HepG2 (cell line): ENCODE measurements around the gene ATE1. TPM values are rescaled to one million over a fixed set of nuclear protein-coding genes. Genes with fewer than 3 reads are reported as not detected.

Source experiments
- ATAC-seq: fragments of 200-7000 bp; cut with Tn5 transposase; 3 replicates; pipeline ENCODE4 v1.9.1; 2020; ENCODE audit warnings: mild to moderate bottlenecking, moderate library complexity
- BruUV-seq: library from RNA; stranded (reverse); fragments of 400-500 nt; replicated peaks from 2 replicates; lab custom pipeline; 2021; lab: Mats Ljungman, UMichigan
- CTCF ChIA-PET: fragments of 300-600 bp; formaldehyde crosslinking; extraction: SDS; loops from one replicate; lab custom pipeline; 2021; ENCODE audit warnings: low total read pairs, inconsistent platforms, low intra/inter-chr PET ratio; lab: Yijun Ruan, JAX
- POLR2A ChIA-PET: fragments of 350-600 bp; sonication (Branson Sonifier 250); formaldehyde crosslinking; loops from one replicate; lab custom pipeline; 2020; ENCODE audit warnings: antibody characterized with exemption, inconsistent platforms; lab: Yijun Ruan, JAX
- DNase-seq: peaks from one replicate; pipeline ENCODE4 v3.0.0-alpha.2; 2015; ENCODE audit warnings: low spot score
- FAIRE-seq: peaks from 3 replicates; lab custom pipeline; 2011; peaks lifted over from hg19 to GRCh38; lab: Jason Lieb, UNC
- H2AFZ ChIP-seq: one replicate; pipeline ENCODE4 v1.6.1; 2011; ENCODE audit warnings: low read length, inconsistent platforms
- H3K27ac ChIP-seq: fragments of 300-600 bp; 3 replicates; pipeline ENCODE4 v1.8.0; 2011; ENCODE audit warnings: mixed run types, mild to moderate bottlenecking, mixed read lengths, low read length, inconsistent platforms; ENCODE audit not compliant: insufficient read depth; ENCODE audit errors: extremely low read length
- H3K27me3 ChIP-seq, 2 experiments: fragments of 200-600 bp in 1 of 2; 2 replicates in 1 of 2; 3 replicates in 1 of 2; pipeline versions ENCODE4 v1.6.0 to v1.8.0; 2011; ENCODE audit warnings: low read length in 2 of 2, mild to moderate bottlenecking in 2 of 2, moderate library complexity in 2 of 2, inconsistent platforms in 1 of 2; ENCODE audit not compliant: insufficient read depth in 2 of 2, control insufficient read depth in 1 of 2
- H3K36me3 ChIP-seq, 2 experiments: fragments of 200-600 bp in 1 of 2; replicated peaks in 1 of 2; 2 replicates in 1 of 2; 3 replicates in 1 of 2; pipeline versions ENCODE4 v1.5.1 to v1.8.0; 2011; ENCODE audit warnings: low read length in 2 of 2, inconsistent platforms in 1 of 2; ENCODE audit not compliant: insufficient read depth in 2 of 2, control insufficient read depth in 1 of 2
- H3K4me1 ChIP-seq: 2 replicates; pipeline ENCODE4 v1.5.1; 2012; ENCODE audit warnings: low read length, inconsistent platforms; ENCODE audit not compliant: insufficient read depth
- H3K4me2 ChIP-seq: 2 replicates; pipeline ENCODE4 v1.6.0; 2011; ENCODE audit warnings: low read depth, low read length, inconsistent platforms
- H3K4me3 ChIP-seq, 3 experiments: fragments of 200-600 bp in 1 of 3; sonication (generic), shearing (Covaris generic) in 1 of 3; replicated peaks in 1 of 3; 2 replicates each; pipeline ENCODE4 v1.5.1; 2011 to 2016; ENCODE audit warnings: low read length in 3 of 3, inconsistent platforms in 2 of 3, low read depth in 2 of 3, mild to moderate bottlenecking in 2 of 3, control low read depth in 1 of 3, mixed read lengths in 1 of 3; ENCODE audit not compliant: insufficient read depth in 1 of 3
- H3K79me2 ChIP-seq: one replicate; pipeline ENCODE4 v1.6.1; 2011; ENCODE audit warnings: low read length, inconsistent platforms; ENCODE audit not compliant: insufficient read depth
- H3K9ac ChIP-seq: 2 replicates; pipeline ENCODE4 v1.6.0; 2011; ENCODE audit warnings: mild to moderate bottlenecking, low read depth, low read length, inconsistent platforms; ENCODE audit not compliant: insufficient read depth
- H3K9me3 ChIP-seq: 2 replicates; pipeline ENCODE4 v1.5.1; 2012; ENCODE audit warnings: mild to moderate bottlenecking, low read length
- H4K20me1 ChIP-seq: 2 replicates; pipeline ENCODE4 v1.6.0; 2011; ENCODE audit warnings: inconsistent platforms, mild to moderate bottlenecking, low read length, moderate library complexity; ENCODE audit not compliant: insufficient read depth
- CEBPB ChIP-seq: IDR thresholded peaks from 2 replicates; pipeline ENCODE4 v1.6.1; 2011; ENCODE audit warnings: low read depth, low read length, improper control_type of control experiment, borderline replicate concordance
- GABPA ChIP-seq, 2 experiments: IDR thresholded peaks; 2 replicates each; pipeline ENCODE4 v1.6.1; 2011 to 2016; ENCODE audit warnings: low read depth in 2 of 2, low read length in 1 of 2, missing biosample characterization in 1 of 2, missing genetic modification characterization in 1 of 2
- NRL ChIP-seq: sonication (generic); formaldehyde crosslinking; IDR thresholded peaks from 2 replicates; pipeline ENCODE4 v1.5.0; 2020; ENCODE audit warnings: missing genetic modification reagents, mild to moderate bottlenecking, moderate library complexity, borderline replicate concordance
- PCBP2 ChIP-seq: fragments of 200-400 bp; formaldehyde crosslinking; optimal IDR thresholded peaks from 2 replicates; pipeline ENCODE3; 2018; ENCODE audit warnings: low read length, low read depth; ENCODE audit not compliant: poor library complexity, severe bottlenecking
- SRSF1 ChIP-seq: fragments of 200-400 bp; formaldehyde crosslinking; optimal IDR thresholded peaks from 2 replicates; pipeline ENCODE3; 2017; ENCODE audit warnings: mild to moderate bottlenecking, low read depth, low read length, moderate library complexity
- UBTF ChIP-seq: sonication (generic); formaldehyde crosslinking; IDR thresholded peaks from 2 replicates; pipeline ENCODE4 v1.4.0; 2020; ENCODE audit warnings: mild to moderate bottlenecking, missing genetic modification reagents
- ZBTB7B ChIP-seq: sonication (generic); formaldehyde crosslinking; IDR thresholded peaks from 2 replicates; pipeline ENCODE4 v1.4.0; 2020; ENCODE audit warnings: missing genetic modification reagents
- ZNF468 ChIP-seq: sonication (generic); formaldehyde crosslinking; IDR thresholded peaks from 2 replicates; pipeline ENCODE4 v1.8.0; 2022; ENCODE audit warnings: mild to moderate bottlenecking, moderate library complexity, missing genetic modification reagents
- ZNF577 ChIP-seq: sonication (generic); formaldehyde crosslinking; IDR thresholded peaks from 2 replicates; pipeline ENCODE4 v1.4.0; 2020; ENCODE audit warnings: mild to moderate bottlenecking, low read depth, missing genetic modification reagents, borderline replicate concordance
- ZNF776 ChIP-seq: sonication (generic); formaldehyde crosslinking; IDR thresholded peaks from 2 replicates; pipeline ENCODE4 v1.4.0; 2020; ENCODE audit warnings: mild to moderate bottlenecking, missing genetic modification reagents
- ZNF850 ChIP-seq: sonication (generic); formaldehyde crosslinking; conservative IDR thresholded peaks from 2 replicates; pipeline ENCODE4 v1.9.0; 2021; ENCODE audit warnings: mild to moderate bottlenecking, missing genetic modification reagents
- ZNF878 ChIP-seq: sonication (generic); formaldehyde crosslinking; IDR thresholded peaks from 2 replicates; pipeline ENCODE4 v1.8.1; 2023; ENCODE audit warnings: mild to moderate bottlenecking, missing genetic modification reagents, moderate library complexity
- WGBS: methylation state at CpG from one replicate; pipeline ENCODE4 v1.1.6; 2017; ENCODE audit warnings: low lambda C conversion rate; 5-methylcytosine and 5-hydroxymethylcytosine counted together
- in situ Hi-C: cut with HindIII; loops from 2 replicates; pipeline ENCODE4 v1.10.0; 2017; ENCODE audit warnings: low pct_unique_long_range_greater_than_20kb; ENCODE audit not compliant: extremely low pct_ligation_motif_present
- intact Hi-C: fragments of 100-400 bp; cut with micrococcal nuclease; formaldehyde crosslinking; loops from one replicate; pipeline ENCODE4 v1.10.0; 2022; ENCODE audit not compliant: unreplicated experiment
- polyA plus RNA-seq, 8 experiments: library from polyadenylated mRNA; depleted of rRNA in 3 of 8; stranded (reverse) in 7 of 8; unstranded in 1 of 8; fragments of >200 nt; fragmentation: Illumina TruSeq in 4 of 8; extraction: Trizol in 4 of 8; gene quantifications; 2 replicates each; pipeline versions ENCODE4 v1.2.1 to v1.2.3, GENCODE V29; 2011 to 2016; ENCODE audit warnings: low read depth in 4 of 8, missing spikeins in 1 of 8, mixed read lengths in 1 of 8; ENCODE audit not compliant: insufficient read depth in 1 of 8
- total RNA-seq, 5 experiments: library from RNA; depleted of rRNA; stranded (reverse); fragments of >200 nt; fragmentation: Illumina TruSeq; extraction: Trizol; gene quantifications; 2 replicates each; pipeline ENCODE4 v1.2.3, GENCODE V29; 2016; ENCODE audit warnings: low read depth in 1 of 5

Gene ATE1
- total and polyA plus RNA-seq, 2 of the 13 experiments (the other 11 are each of a cell fraction or from before 2014, with no cell fraction given), result 17.5 to 42.2 TPM

- TF ChIP-seq UBTF (CRISPR knock-in tag), result no peak
- TF ChIP-seq ZNF776 (CRISPR knock-in tag), result no peak
- no peak for TF ChIP-seq ZNF878 (CRISPR knock-in tag)
- TF ChIP-seq GABPA (IDR thresholded peaks at IDR 0.05; ENCODE audit: low read depth, low read length), result no peak
- peak; percentile 21; the same call in 1 of the 2 replicates for TF ChIP-seq GABPA (CRISPR knock-in tag; IDR thresholded peaks at IDR 0.05; ENCODE audit: low read depth)
- no peak for TF ChIP-seq SRSF1
- TF ChIP-seq ZNF468 (CRISPR knock-in tag), result no peak
- TF ChIP-seq ZBTB7B, result no peak
- TF ChIP-seq ZNF577 (CRISPR knock-in tag), result no peak
- no peak for TF ChIP-seq ZNF850 (CRISPR knock-in tag)
Observed at GRCh38 chr10:121926671-121927317, 1.0 kb downstream of the ATE1 start (continued).

- WGBS, result 56% methylated on average over 4 of the region's 4 CpGs
- Histone ChIP-seq H3K36me3 (peaks cover 2 to 11% of the 10 kb centered on the region in 2 experiments; a peak in 2 of 5 replicates), H3K4me3 (peak overlapping the region; percentile 91 to 98 (median 98)), H3K4me1 (peaks cover 40% of the 10 kb centered on the region), H3K4me2 (peak overlapping the region; percentile 75), H3K27ac (peak overlapping the region; percentile 95), H3K9me3 (no peaks in the 10 kb centered on the region), H4K20me1 (no peaks in the 10 kb centered on the region), H3K79me2 (peaks cover 60% of the 10 kb centered on the region), H3K9ac (peak overlapping the region; percentile 97), H2AFZ (no peak overlapping the region), H3K27me3 (no peaks in the 10 kb centered on the region; a peak in 1 of 5 replicates)
- TF ChIP-seq NRL (no peak), CEBPB (peak; percentile 56), PCBP2 (no peak)
- intact Hi-C loops, result loop anchor here (5.0 kb wide), 2 partner anchors 126 to 186 kb away; no protein-coding TSS in a partner anchor
- ChIA-PET CTCF (no interaction called here), POLR2A (interaction anchor here (1.2 to 2.7 kb wide), 2 partner anchors 10 to 187 kb away, joined by 4 to 21 read pairs; no protein-coding TSS in a partner anchor)
- ATAC-seq (no peak), DNase-seq (no peak), FAIRE-seq (no peak)
- in situ Hi-C loops, result no loop called here
- BruUV-seq, result TSS peak; percentile 51
Observed at GRCh38 chr10:121926157-121926556, 1.7 kb downstream of the ATE1 start.
